Kidney (tissue), 14 donors: Measurements from ENCODE around the gene RAI1. TPM values are rescaled to one million over a fixed set of nuclear protein-coding genes. Genes with fewer than 3 reads are reported as not detected.

Source experiments
- DNase-seq, 5 donors: peaks; one replicate each; pipeline ENCODE4 v3.0.0-alpha.2; 2013 to 2020
- FAIRE-seq: peaks from 2 replicates; lab custom pipeline; 2012; peaks lifted over from hg19 to GRCh38; lab: Jason Lieb, UNC
- H3K27ac ChIP-seq, 2 donors: one replicate each; pipeline ENCODE4 v1.7.0; 2013; ENCODE audit warnings: low read depth in 2 of 2, low read length in 2 of 2, inconsistent platforms in 1 of 2
- H3K27me3 ChIP-seq: one replicate; pipeline ENCODE4 v1.7.1; 2013; ENCODE audit warnings: low read length, inconsistent platforms; ENCODE audit not compliant: control insufficient read depth, insufficient read depth
- H3K36me3 ChIP-seq, 3 donors: one replicate each; pipeline versions ENCODE4 v1.7.0 to v1.7.1; 2013; ENCODE audit warnings: low read length in 3 of 3, control low read depth in 1 of 3, inconsistent platforms in 1 of 3; ENCODE audit not compliant: insufficient read depth in 3 of 3, control insufficient read depth in 2 of 3
- H3K4me1 ChIP-seq, 3 donors: one replicate each; pipeline versions ENCODE4 v1.7.0 to v1.7.1; 2013; ENCODE audit warnings: low read length in 3 of 3, inconsistent platforms in 1 of 3, low read depth in 1 of 3; ENCODE audit not compliant: control insufficient read depth in 2 of 3, insufficient read depth in 2 of 3
- H3K4me3 ChIP-seq, 3 donors: one replicate each; pipeline versions ENCODE4 v1.7.0 to v1.8.1; 2013; ENCODE audit warnings: low read length in 3 of 3, control low read depth in 1 of 3, inconsistent platforms in 1 of 3
- H3K9ac ChIP-seq, 3 donors: one replicate each; pipeline versions ENCODE4 v1.7.0 to v1.7.1; 2013; ENCODE audit warnings: low read length in 3 of 3, control low read depth in 1 of 3, inconsistent platforms in 1 of 3
- H3K9me3 ChIP-seq, 3 donors: one replicate each; pipeline versions ENCODE4 v1.7.0 to v1.7.1; 2013; ENCODE audit warnings: low read length in 3 of 3, control low read depth in 1 of 3, inconsistent platforms in 1 of 3; ENCODE audit not compliant: control insufficient read depth in 2 of 3, insufficient read depth in 1 of 3
- CTCF ChIP-seq: IDR thresholded peaks from 3 replicates; pipeline ENCODE4 v1.5.1; 2012; ENCODE audit warnings: mild to moderate bottlenecking, moderate library complexity, borderline replicate concordance; ENCODE audit not compliant: insufficient read depth; ENCODE audit errors: extremely low read depth
- intact Hi-C: fragments of 100-400 bp; cut with DNase I; formaldehyde crosslinking; loops from one replicate; pipeline ENCODE4 v1.11.1; 2022
- polyA plus RNA-seq: library from polyadenylated mRNA; stranded (reverse); fragments of 350-450 nt; fragmentation: Illumina TruSeq; extraction: RNeasy Lipid Tissue Mini Kit (QIAGEN cat#74804); gene quantifications from one replicate; pipeline ENCODE4 v1.2.3, GENCODE V29; 2014; ENCODE audit warnings: low read depth, low replicate concordance; ENCODE audit not compliant: insufficient read depth
- total RNA-seq: library from RNA; stranded (reverse); fragmentation: NEBNext Ultra II Directional; extraction: Animal tissue kit (Norgen Biotek cat#: 25700); gene quantifications from one replicate; pipeline ENCODE4 v1.2.1, GENCODE V29; 2021
- donor health status: control.
- donor health status: control.
- donor health status: control.
- donor health status: control.
- donor health status: control.
- donor health status: DM: yes; HTN: yes; CAD: no.
- donor health status: Normal renal cell carcinoma (clear cell type).

Gene RAI1
- total and polyA plus RNA-seq, 2 donors from 2014 or later: 6.7 to 50.5 TPM

DNA sequence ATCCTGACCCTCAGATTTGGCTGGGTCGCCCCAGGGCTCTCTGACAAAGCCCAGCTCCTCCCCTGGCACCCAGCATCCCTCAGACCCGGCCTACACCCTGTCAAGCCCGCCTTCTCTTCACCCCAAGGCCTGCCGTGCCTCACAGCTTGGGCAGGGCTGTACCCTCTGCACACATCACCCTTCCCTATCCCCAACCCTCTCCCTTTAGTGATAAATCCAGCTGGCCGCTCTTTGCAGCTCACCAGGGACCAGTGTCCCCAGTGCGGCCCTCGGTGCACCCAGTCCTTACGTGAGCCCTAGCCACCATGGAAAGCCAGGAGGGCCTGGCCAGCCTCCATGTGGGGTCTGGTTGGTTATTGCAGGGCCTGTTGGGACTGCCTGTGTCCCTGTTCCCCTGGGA is 74.5 kb downstream of the RAI1 start:
- no peak for DNase-seq
- intact Hi-C loops: no loop called here
- Histone ChIP-seq H3K27me3 (no peaks in the 10 kb centered on the region), H3K4me3 (no peak overlapping the region), H3K36me3 (no peaks in the 10 kb centered on the region), H3K9me3 (no peaks in the 10 kb centered on the region), H3K4me1 (peaks cover 0 to 21% (median 8%) of the 10 kb centered on the region in 3 donors), H3K27ac (no peak overlapping the region), H3K9ac (no peak overlapping the region)
- no peak for FAIRE-seq
- no peak for TF ChIP-seq CTCF

DNA sequence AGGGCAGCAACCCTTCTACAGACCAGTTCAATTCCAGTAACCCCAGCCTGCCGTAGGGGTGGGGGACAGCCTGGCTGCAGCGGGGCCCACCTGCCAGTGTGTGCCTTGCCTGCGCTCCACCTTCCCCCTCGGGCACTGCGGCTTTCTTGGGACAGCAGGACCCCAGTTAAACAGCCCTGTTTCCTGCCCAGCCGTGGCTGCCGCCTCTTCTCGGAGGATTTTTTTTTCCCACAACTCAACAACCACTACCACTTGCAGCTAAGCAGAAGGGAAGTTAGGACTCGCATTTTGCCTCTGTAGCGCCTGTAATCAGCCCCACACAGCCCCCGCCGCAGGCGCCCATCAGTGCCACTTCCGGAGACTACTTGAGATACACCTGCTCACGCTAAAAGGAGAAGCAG is 76.1 kb downstream of the RAI1 start:
- no peaks in the 10 kb centered on the region for H3K9me3 ChIP-seq
- H3K9ac ChIP-seq: no peak overlapping the region
- H3K36me3 ChIP-seq: no peaks in the 10 kb centered on the region
- no peak for FAIRE-seq
- intact Hi-C loops: no loop called here
- DNase-seq: peak in 1 of 5 donors; percentile 52
- no peak overlapping the region for H3K4me3 ChIP-seq
- H3K4me1 ChIP-seq: peaks cover 0 to 12% (median 8%) of the 10 kb centered on the region in 3 donors
- no peak overlapping the region for H3K27ac ChIP-seq
- no peak for TF ChIP-seq CTCF
- no peaks in the 10 kb centered on the region for H3K27me3 ChIP-seq

GRCh38 chr17:17757956-17758845 is 76.9 kb downstream of the RAI1 start:
- Histone ChIP-seq H3K4me1 (peaks cover 0 to 5% (median 4%) of the 10 kb centered on the region in 3 donors), H3K4me3 (no peak overlapping the region), H3K27ac (no peak overlapping the region), H3K36me3 (no peaks in the 10 kb centered on the region), H3K9ac (no peak overlapping the region), H3K9me3 (no peaks in the 10 kb centered on the region), H3K27me3 (no peaks in the 10 kb centered on the region)
- intact Hi-C loops: no loop called here
- no peak for FAIRE-seq
- TF ChIP-seq CTCF: no peak
- DNase-seq: peak in 1 of 5 donors; percentile 49
